Osteocyte (in vitro differentiated cells): ENCODE measurements around the gene PTRH1. TPM values are rescaled to one million over a fixed set of nuclear protein-coding genes. Genes with fewer than 3 reads are reported as not detected.

Experiments used
- DNase-seq: peaks from one replicate; pipeline ENCODE4 v3.0.0; 2021; ENCODE audit warnings: mixed read lengths; ENCODE audit not compliant: unreplicated experiment; ENCODE audit errors: extremely low spot score
- H3K27ac Mint-ChIP-seq: one replicate; pipeline ENCODE4 v1.8.0; 2021; ENCODE audit warnings: mild to moderate bottlenecking, mixed read lengths; ENCODE audit not compliant: unreplicated experiment
- H3K27me3 Mint-ChIP-seq: one replicate; pipeline ENCODE4 v1.8.0; 2021; ENCODE audit warnings: mixed read lengths; ENCODE audit not compliant: unreplicated experiment
- H3K36me3 Mint-ChIP-seq: one replicate; pipeline ENCODE4 v1.8.0; 2021; ENCODE audit warnings: mixed read lengths; ENCODE audit not compliant: unreplicated experiment
- H3K4me1 Mint-ChIP-seq: one replicate; pipeline ENCODE4 v1.8.0; 2021; ENCODE audit warnings: mixed read lengths; ENCODE audit not compliant: unreplicated experiment
- H3K4me3 Mint-ChIP-seq: one replicate; pipeline ENCODE4 v1.8.0; 2021; ENCODE audit warnings: mild to moderate bottlenecking, moderate library complexity, mixed read lengths; ENCODE audit not compliant: unreplicated experiment
- H3K9me3 Mint-ChIP-seq: one replicate; pipeline ENCODE4 v1.8.0; 2021; ENCODE audit warnings: mixed read lengths; ENCODE audit not compliant: unreplicated experiment
- CTCF ChIP-seq: fragments of 200-600 bp; sonication (generic); IDR thresholded peaks from 2 replicates; pipeline ENCODE4 v1.5.0; 2021; ENCODE audit warnings: antibody characterized with exemption, mild to moderate bottlenecking, moderate library complexity
- total RNA-seq: library from RNA; stranded (reverse); gene quantifications from 2 replicates; pipeline ENCODE4 v1.2.1, GENCODE V29; 2021

PTRH1 gene
- total RNA-seq, 1 donor from 2014 or later, result 10.6 TPM

DNA sequence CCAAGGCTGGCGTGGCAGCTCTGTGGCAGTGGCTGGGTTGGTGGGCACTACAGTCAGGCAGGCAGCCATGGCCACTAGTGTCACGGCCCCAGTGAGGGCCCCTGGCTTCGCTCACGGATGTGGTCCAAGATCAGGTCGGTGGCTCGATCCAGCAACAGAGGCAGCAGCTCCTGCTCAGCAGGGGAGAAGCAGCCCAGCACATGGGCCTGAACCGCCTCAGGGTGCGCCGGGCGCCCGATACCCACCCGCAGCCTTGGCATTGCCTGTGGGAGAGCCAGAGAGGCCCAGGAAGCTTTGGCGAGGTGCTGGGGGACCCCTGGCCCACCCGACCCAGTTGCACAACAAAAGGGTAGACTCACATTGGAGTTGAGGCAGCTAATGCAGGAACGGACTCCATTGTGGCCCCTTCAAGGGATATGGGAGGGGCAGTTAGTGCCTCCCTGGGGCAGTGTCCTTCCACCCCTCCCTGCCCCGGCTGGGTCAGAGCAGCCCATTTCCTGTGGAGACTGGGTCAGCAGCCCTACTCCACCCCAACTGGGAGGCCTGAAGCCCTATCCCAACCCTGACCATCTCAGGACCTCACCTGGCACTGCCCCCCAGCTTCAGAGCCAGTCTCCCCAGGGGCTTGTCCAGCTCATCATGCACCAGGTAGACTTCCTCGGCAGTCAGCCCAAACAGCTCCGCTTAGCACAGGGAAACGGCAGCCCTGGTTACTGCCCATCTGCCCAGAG is 1.3 kb downstream of the PTRH1 start:
- H3K9me3 Mint-ChIP-seq, result no peaks in the 10 kb centered on the region
- peaks cover 15% of the 10 kb centered on the region for H3K4me1 Mint-ChIP-seq
- H3K27me3 Mint-ChIP-seq, result no peaks in the 10 kb centered on the region
- no peak for DNase-seq
- peak overlapping the region; percentile 100 for H3K4me3 Mint-ChIP-seq
- H3K36me3 Mint-ChIP-seq, result no peaks in the 10 kb centered on the region
- H3K27ac Mint-ChIP-seq, result no peak overlapping the region
- no peak for TF ChIP-seq CTCF

- no peak for DNase-seq
- Mint-ChIP-seq H3K27me3 (no peaks in the 10 kb centered on the region), H3K27ac (no peak overlapping the region), H3K4me3 (no peak overlapping the region), H3K36me3 (no peaks in the 10 kb centered on the region), H3K9me3 (no peaks in the 10 kb centered on the region), H3K4me1 (peaks cover 15% of the 10 kb centered on the region)
- no peak for TF ChIP-seq CTCF
These were observed 2.6 kb downstream of the PTRH1 start for GRCh38 chr9:127712867-127713266.

- Mint-ChIP-seq H3K27ac (no peak overlapping the region), H3K9me3 (no peaks in the 10 kb centered on the region), H3K4me3 (no peak overlapping the region), H3K4me1 (peaks cover 15% of the 10 kb centered on the region), H3K27me3 (no peaks in the 10 kb centered on the region), H3K36me3 (no peaks in the 10 kb centered on the region)
- TF ChIP-seq CTCF, result no peak
- no peak for DNase-seq
These were observed 3.1 kb downstream of the PTRH1 start for GRCh38 chr9:127712371-127712770.

- Mint-ChIP-seq H3K36me3 (no peaks in the 10 kb centered on the region), H3K4me3 (no peak overlapping the region), H3K9me3 (no peaks in the 10 kb centered on the region), H3K27me3 (no peaks in the 10 kb centered on the region), H3K4me1 (peaks cover 15% of the 10 kb centered on the region), H3K27ac (no peak overlapping the region)
- TF ChIP-seq CTCF, result no peak
- no peak for DNase-seq
These were observed 3.6 kb downstream of the PTRH1 start for GRCh38 chr9:127711831-127712274.

GRCh38 chr9:127711226-127711701 is 4.2 kb downstream of the PTRH1 start:
- Mint-ChIP-seq H3K27me3 (no peaks in the 10 kb centered on the region), H3K27ac (no peak overlapping the region), H3K4me3 (no peak overlapping the region)

More at GRCh38 chr9:127711226-127711701, 4.2 kb downstream of the PTRH1 start:
- TF ChIP-seq CTCF, result no peak
- Mint-ChIP-seq H3K36me3 (no peaks in the 10 kb centered on the region), H3K4me1 (peaks cover 14% of the 10 kb centered on the region), H3K9me3 (no peaks in the 10 kb centered on the region)
- no peak for DNase-seq
